Keratinocyte (primary cell): Measurements from ENCODE around the gene GRK5. TPM values are rescaled to one million over a fixed set of nuclear protein-coding genes. Genes with fewer than 3 reads are reported as not detected.
"Not testable (repeated sequence)": the region's sequence is repeated elsewhere in the genome, so short reads cannot be mapped to it uniquely, and the experiment has no call there.

Experiments used
- DNase-seq: peaks from one replicate; pipeline ENCODE4 v3.0.0-alpha.2; 2011; ENCODE audit warnings: low read depth, missing footprints, low spot score
- FAIRE-seq: peaks from 2 replicates; lab custom pipeline; 2011; peaks lifted over from hg19 to GRCh38; lab: Jason Lieb, UNC
- H2AFZ ChIP-seq: 2 replicates; pipeline ENCODE4 v1.6.0; 2012; ENCODE audit warnings: low read length, control low read depth, inconsistent platforms; ENCODE audit not compliant: control insufficient read depth
- H3K27ac ChIP-seq: 2 replicates; pipeline ENCODE4 v1.5.1; 2011; ENCODE audit warnings: low read length; ENCODE audit not compliant: control insufficient read depth, insufficient read depth
- H3K27me3 ChIP-seq: 3 replicates; pipeline ENCODE4 v1.6.0; 2011; ENCODE audit warnings: low read length; ENCODE audit not compliant: control insufficient read depth, insufficient read depth; ENCODE audit errors: extremely low read depth
- H3K36me3 ChIP-seq, 2 experiments: 2 replicates in 1 of 2; 3 replicates in 1 of 2; pipeline ENCODE4 v1.5.1; 2011; ENCODE audit warnings: low read length in 2 of 2, mild to moderate bottlenecking in 1 of 2; ENCODE audit not compliant: control insufficient read depth in 2 of 2, insufficient read depth in 2 of 2; ENCODE audit errors: extremely low read depth in 1 of 2
- H3K4me1 ChIP-seq: 3 replicates; pipeline ENCODE4 v1.5.1; 2011; ENCODE audit warnings: low read length; ENCODE audit not compliant: control insufficient read depth, insufficient read depth; ENCODE audit errors: extremely low read depth
- H3K4me2 ChIP-seq: 3 replicates; pipeline ENCODE4 v1.6.0; 2011; ENCODE audit warnings: low read depth, low read length; ENCODE audit not compliant: control insufficient read depth, insufficient read depth; ENCODE audit errors: extremely low read depth
- H3K4me3 ChIP-seq, 3 experiments: fragments of 200-600 bp in 1 of 3; sonication (generic) in 1 of 3; 2 replicates in 2 of 3; 3 replicates in 1 of 3; pipeline ENCODE4 v1.5.1; 2011 to 2016; ENCODE audit warnings: low read length in 3 of 3, mild to moderate bottlenecking in 3 of 3, control low read depth in 2 of 3, inconsistent platforms in 1 of 3, low read depth in 1 of 3, mixed read lengths in 1 of 3, mixed run types in 1 of 3, moderate library complexity in 1 of 3; ENCODE audit not compliant: control insufficient read depth in 2 of 3, insufficient read depth in 2 of 3; ENCODE audit errors: extremely low read depth in 1 of 3
- H3K79me2 ChIP-seq: 2 replicates; pipeline ENCODE4 v1.6.0; 2012; ENCODE audit warnings: low read length; ENCODE audit not compliant: control insufficient read depth, insufficient read depth
- H3K9ac ChIP-seq: 3 replicates; pipeline ENCODE4 v1.6.0; 2011; ENCODE audit warnings: low read length; ENCODE audit not compliant: control insufficient read depth, insufficient read depth; ENCODE audit errors: extremely low read depth
- H3K9me1 ChIP-seq: 3 replicates; pipeline ENCODE4 v1.6.0; 2011; ENCODE audit warnings: low read length; ENCODE audit not compliant: control insufficient read depth, insufficient read depth; ENCODE audit errors: extremely low read depth
- H3K9me3 ChIP-seq: 2 replicates; pipeline ENCODE4 v1.5.1; 2012; ENCODE audit warnings: low read depth, low read length; ENCODE audit not compliant: control insufficient read depth
- H4K20me1 ChIP-seq: 3 replicates; pipeline ENCODE4 v1.6.0; 2011; ENCODE audit warnings: low read length; ENCODE audit not compliant: control insufficient read depth, insufficient read depth; ENCODE audit errors: extremely low read depth
- EZH2 ChIP-seq: IDR thresholded peaks from one replicate; pipeline ENCODE4 v1.6.1; 2012; ENCODE audit warnings: inconsistent platforms, mild to moderate bottlenecking, low read length, moderate library complexity
- dilution Hi-C: fragments of 300-500 bp; cut with MboI; formaldehyde crosslinking; loops from one replicate; pipeline ENCODE4 v1.7.0; 2020; ENCODE audit warnings: low sequenced_read_pairs; ENCODE audit not compliant: extremely low pct_ligation_motif_present
- polyA plus RNA-seq, 5 experiments: library from polyadenylated mRNA; depleted of rRNA in 3 of 5; stranded (reverse) in 3 of 5; stranded (forward) in 1 of 5; unstranded in 1 of 5; fragments of >200 nt; gene quantifications; 1 replicate in 1 of 5; 2 replicates in 3 of 5; 3 replicates in 1 of 5; pipeline versions ENCODE4 v1.2.1 to v1.2.3, GENCODE V29; 2011 to 2012; ENCODE audit warnings: missing spikeins in 2 of 5, low read depth in 1 of 5, low replicate concordance in 1 of 5
- TF ChIP-seq, protein P1 (sequence below), 3 experiments: IDR thresholded peaks in 1 of 3; conservative IDR thresholded peaks in 1 of 3; optimal IDR thresholded peaks in 1 of 3; 2 replicates in 2 of 3; 3 replicates in 1 of 3; pipeline versions ENCODE3 to v1.5.1; 2011; ENCODE audit warnings: low read length in 3 of 3, mild to moderate bottlenecking in 3 of 3, moderate library complexity in 2 of 3, control low read depth in 1 of 3, inconsistent platforms in 1 of 3; ENCODE audit not compliant: insufficient read depth in 2 of 3; ENCODE audit errors: extremely low read depth in 1 of 3

GRK5 gene
- polyA plus RNA-seq, 1 donor (not counting 4 experiments of a cell fraction or from before 2014, with no cell fraction given) = 7.6 TPM

DNA sequence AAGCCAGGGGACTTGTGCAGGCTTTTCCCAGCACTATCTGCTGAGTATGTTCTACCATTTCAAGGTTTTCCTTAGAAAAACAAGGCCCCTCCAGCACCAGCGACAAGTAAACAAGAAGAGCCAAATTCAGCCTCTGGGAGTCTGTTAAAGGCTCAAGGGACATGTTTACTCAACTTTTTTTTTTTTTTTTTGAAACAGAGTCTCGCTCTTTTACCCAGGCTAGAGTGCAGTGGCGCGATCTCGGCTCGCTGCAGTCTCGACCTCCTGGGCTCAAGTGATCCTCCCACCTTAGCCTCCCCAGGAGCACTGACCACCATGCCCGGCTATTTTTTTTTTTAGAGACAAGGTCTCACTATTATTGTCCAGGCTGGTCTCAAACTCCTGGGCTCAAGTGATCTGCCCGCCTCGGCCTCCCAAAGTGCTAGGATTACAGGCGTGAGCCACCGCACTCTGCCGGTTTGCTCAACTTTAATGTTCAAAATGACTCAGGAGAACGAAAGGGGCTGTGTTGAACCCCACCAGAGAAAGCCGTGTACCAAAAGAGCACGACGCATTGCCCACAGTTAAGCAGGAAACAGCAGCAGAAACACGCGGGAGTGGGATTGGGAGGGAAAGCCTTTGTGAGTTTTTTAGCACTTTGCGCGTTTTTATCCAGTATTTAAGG lies 29.5 kb upstream of the GRK5 start:
- peaks cover 37% of the 10 kb centered on the region for H3K79me2 ChIP-seq

DNA sequence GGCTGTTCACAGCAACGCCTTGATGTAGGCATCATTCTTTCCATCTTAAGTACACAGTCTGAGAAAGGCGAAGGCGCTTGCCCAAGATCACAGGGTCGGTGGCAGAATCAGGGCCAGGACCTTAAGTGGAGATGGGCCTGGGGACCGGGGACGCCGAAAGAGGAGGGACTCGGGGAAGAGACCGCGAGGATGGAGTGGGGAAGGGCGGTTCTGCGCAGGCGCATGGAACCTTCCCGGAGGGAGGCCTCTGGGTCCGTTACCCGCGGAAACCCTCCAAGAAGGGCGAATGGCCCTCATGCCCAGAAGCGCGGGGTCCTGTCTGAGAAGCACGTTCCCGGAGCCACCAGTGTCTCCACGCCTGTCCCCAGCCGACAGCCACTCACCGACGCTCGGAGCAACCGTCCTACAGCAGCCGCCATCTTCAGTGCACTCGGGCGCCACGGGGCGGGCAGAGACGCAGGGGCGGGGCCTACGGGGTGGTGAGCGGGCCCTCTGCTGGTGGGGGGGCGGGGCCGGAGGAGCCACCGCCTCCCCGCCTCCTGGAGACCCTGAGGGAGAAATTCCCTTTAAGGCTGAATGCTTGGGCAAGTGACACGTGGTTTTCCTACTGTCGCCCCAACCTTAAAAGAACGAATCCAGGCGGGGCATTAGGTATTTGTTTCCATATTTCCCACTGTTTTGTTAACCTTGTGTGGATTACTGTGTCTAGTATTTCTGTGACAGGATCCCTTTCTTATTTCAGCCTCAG lies 28.8 kb upstream of the GRK5 start, which contains the start of gene PRDX3:
PRDX3 (minus strand) TSS at position 441 of the 748 bp plus-strand sequence; CDS start at position 419, 22 bp downstream.
- peak within 1 kb of the TSS; percentile 90 for H3K27ac ChIP-seq
- H3K9ac ChIP-seq = peak within 1 kb of the TSS; percentile 93
- no peaks in the 10 kb centered on the region for H3K9me3 ChIP-seq
- DNase-seq (peak; percentile 38), FAIRE-seq (peak; percentile 55)
- H3K79me2 ChIP-seq = peaks cover 37% of the 10 kb centered on the region
- H3K4me3 ChIP-seq = peak within 1 kb of the TSS; percentile 55 to 100 (median 98)
- dilution Hi-C loops = no loop called here
- no peaks in the 10 kb centered on the region for H3K9me1 ChIP-seq
- H3K4me1 ChIP-seq = peaks cover 12% of the 10 kb centered on the region
- H4K20me1 ChIP-seq = no peaks in the 10 kb centered on the region
- peak within 1 kb of the TSS; percentile 100 for H2AFZ ChIP-seq
- no peak for TF ChIP-seq EZH2
- TF ChIP-seq, protein P1, sequence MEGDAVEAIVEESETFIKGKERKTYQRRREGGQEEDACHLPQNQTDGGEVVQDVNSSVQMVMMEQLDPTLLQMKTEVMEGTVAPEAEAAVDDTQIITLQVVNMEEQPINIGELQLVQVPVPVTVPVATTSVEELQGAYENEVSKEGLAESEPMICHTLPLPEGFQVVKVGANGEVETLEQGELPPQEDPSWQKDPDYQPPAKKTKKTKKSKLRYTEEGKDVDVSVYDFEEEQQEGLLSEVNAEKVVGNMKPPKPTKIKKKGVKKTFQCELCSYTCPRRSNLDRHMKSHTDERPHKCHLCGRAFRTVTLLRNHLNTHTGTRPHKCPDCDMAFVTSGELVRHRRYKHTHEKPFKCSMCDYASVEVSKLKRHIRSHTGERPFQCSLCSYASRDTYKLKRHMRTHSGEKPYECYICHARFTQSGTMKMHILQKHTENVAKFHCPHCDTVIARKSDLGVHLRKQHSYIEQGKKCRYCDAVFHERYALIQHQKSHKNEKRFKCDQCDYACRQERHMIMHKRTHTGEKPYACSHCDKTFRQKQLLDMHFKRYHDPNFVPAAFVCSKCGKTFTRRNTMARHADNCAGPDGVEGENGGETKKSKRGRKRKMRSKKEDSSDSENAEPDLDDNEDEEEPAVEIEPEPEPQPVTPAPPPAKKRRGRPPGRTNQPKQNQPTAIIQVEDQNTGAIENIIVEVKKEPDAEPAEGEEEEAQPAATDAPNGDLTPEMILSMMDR (optimal IDR thresholded peaks at IDR 0.05 in 1 of 3, IDR thresholded peaks at IDR 0.05 in 1 of 3, conservative IDR thresholded peaks at IDR 0.05 in 1 of 3; ENCODE audit: extremely low read depth in 1 of 3, insufficient read depth in 2 of 3, low read length in 3 of 3) = peak in 2 of 3 experiments; percentile 9 to 13
- peak within 1 kb of the TSS; percentile 96 for H3K4me2 ChIP-seq
- H3K36me3 ChIP-seq = peaks cover 7 to 18% of the 10 kb centered on the region in 2 experiments
- H3K27me3 ChIP-seq = no peaks in the 10 kb centered on the region

More for the DNA sequence above, 29.5 kb upstream of the GRK5 start:
- Histone ChIP-seq H3K36me3 (peaks cover 9 to 18% of the 10 kb centered on the region in 2 experiments), H3K4me3 (peak overlapping the region; percentile 55 to 100 (median 98)), H3K27me3 (no peaks in the 10 kb centered on the region), H3K9me1 (no peaks in the 10 kb centered on the region), H2AFZ (peak overlapping the region; percentile 100), H3K27ac (peak overlapping the region; percentile 90), H3K9ac (peak overlapping the region; percentile 93), H3K4me1 (peaks cover 12% of the 10 kb centered on the region), H3K9me3 (no peaks in the 10 kb centered on the region), H3K4me2 (peak overlapping the region; percentile 96), H4K20me1 (no peaks in the 10 kb centered on the region)
- TF ChIP-seq, protein P1 (optimal IDR thresholded peaks at IDR 0.05 in 1 of 3, IDR thresholded peaks at IDR 0.05 in 1 of 3, conservative IDR thresholded peaks at IDR 0.05 in 1 of 3; ENCODE audit: extremely low read depth in 1 of 3, insufficient read depth in 2 of 3, low read length in 3 of 3) = no peak
- no peak for TF ChIP-seq EZH2
- dilution Hi-C loops = no loop called here
- FAIRE-seq (no peak), DNase-seq (no peak)

DNA sequence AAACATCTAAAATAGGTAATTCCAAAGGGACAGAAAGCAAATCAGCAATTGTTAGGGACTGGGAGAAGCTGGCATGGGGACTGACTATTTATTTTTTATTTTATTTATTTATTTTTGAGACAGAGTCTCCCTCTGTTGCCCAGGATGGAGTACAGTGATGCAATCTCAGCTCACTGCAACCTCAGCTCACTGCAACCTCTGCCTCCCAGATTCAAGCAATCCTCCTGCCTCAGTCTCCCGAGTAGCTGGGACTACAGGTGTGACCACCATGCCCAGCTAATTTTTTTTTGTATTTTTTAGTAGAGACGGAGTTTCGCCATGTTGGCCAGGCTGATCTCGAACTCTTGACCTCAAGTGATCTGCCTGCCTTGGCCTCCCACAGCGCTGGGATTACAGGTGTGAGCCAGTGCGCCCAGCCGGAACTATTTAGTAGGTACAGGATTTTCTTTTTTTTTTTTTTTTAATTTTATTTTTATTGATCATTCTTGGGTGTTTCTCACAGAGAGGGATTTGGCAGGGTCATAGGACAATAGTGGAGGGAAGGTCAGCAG lies 26.4 kb upstream of the GRK5 start:
- dilution Hi-C loops, H3K27me3 ChIP-seq, H3K9me1 ChIP-seq, H3K9ac ChIP-seq, DNase-seq, H2AFZ ChIP-seq, H4K20me1 ChIP-seq, H3K4me2 ChIP-seq, H3K9me3 ChIP-seq, H3K27ac ChIP-seq, FAIRE-seq, H3K4me3 ChIP-seq: not testable (repeated sequence)
- Histone ChIP-seq H3K4me1 (peaks cover 12% of the 10 kb centered on the region), H3K36me3 (peaks cover 2 to 12% of the 10 kb centered on the region in 2 experiments), H3K79me2 (peaks cover 25% of the 10 kb centered on the region)
